Esophagus squamous epithelium (tissue), 5 donors: ENCODE results near the gene TXNDC11. TPM values are rescaled to one million over a fixed set of nuclear protein-coding genes. Genes with fewer than 3 reads are reported as not detected.

Experiments used
- DNase-seq: peaks from one replicate; lab custom pipeline; 2025; lab: John Stamatoyannopoulos, UW
- H3K27ac ChIP-seq, 4 donors: fragments of 200-600 bp; sonication (generic); one replicate each; pipeline ENCODE4 v1.5.1; 2016 to 2019; ENCODE audit warnings: mild to moderate bottlenecking in 1 of 4
- H3K27me3 ChIP-seq, 4 donors: fragments of 200-600 bp; sonication (generic); 1 replicate in 3 of 4; 2 replicates in 1 of 4; pipeline versions ENCODE4 v1.5.1 to v1.6.0; 2017 to 2021; ENCODE audit warnings: antibody characterized with exemption in 1 of 4
- H3K36me3 ChIP-seq, 3 donors: fragments of 200-600 bp; sonication (generic); one replicate each; pipeline ENCODE4 v1.5.1; 2016 to 2019
- H3K4me1 ChIP-seq, 3 donors: fragments of 200-600 bp; sonication (generic); one replicate each; pipeline ENCODE4 v1.5.1; 2017 to 2019
- H3K4me3 ChIP-seq, 4 donors: fragments of 200-600 bp; sonication (generic); 1 replicate in 3 of 4; 2 replicates in 1 of 4; pipeline ENCODE4 v1.5.1; 2016 to 2019; ENCODE audit warnings: mild to moderate bottlenecking in 2 of 4, moderate library complexity in 1 of 4
- H3K9me3 ChIP-seq, 3 donors: fragments of 200-600 bp; sonication (generic); one replicate each; pipeline ENCODE4 v1.5.1; 2016 to 2019
- POLR2A ChIP-seq, 4 donors: fragments of 450-650 bp; IDR thresholded peaks; one replicate each; pipeline ENCODE4 v1.6.1; 2017; ENCODE audit warnings: antibody characterized with exemption in 4 of 4, mild to moderate bottlenecking in 4 of 4, moderate library complexity in 3 of 4
- WGBS, 2 donors: methylation state at CpG; one replicate each; pipeline ENCODE4 v1.1.5; 2018; 5-methylcytosine and 5-hydroxymethylcytosine counted together
- intact Hi-C: fragments of 100-400 bp; cut with DNase I; formaldehyde crosslinking; loops from one replicate; pipeline ENCODE4 v1.15.0; 2022
- total RNA-seq, 4 donors: library from RNA; depleted of rRNA; stranded (reverse); fragments of >200 nt; gene quantifications; one replicate each; pipeline ENCODE4 v1.1.0, GENCODE V29; 2016
- TF ChIP-seq, protein P1 (sequence below), 6 experiments: fragments of 450-650 bp in 4 of 6; fragments of 200-600 bp in 2 of 6; sonication (generic) in 2 of 6; IDR thresholded peaks; one replicate each; pipeline ENCODE4 v1.5.1; 2016 to 2019; ENCODE audit warnings: antibody characterized with exemption in 6 of 6, mild to moderate bottlenecking in 4 of 6, moderate library complexity in 4 of 6
- donor health status: DM: yes; HTN: yes; CAD: no.

The TXNDC11 gene
- total RNA-seq, 4 donors from 2014 or later = 26.0 to 39.1 (median 35.9) TPM

DNA sequence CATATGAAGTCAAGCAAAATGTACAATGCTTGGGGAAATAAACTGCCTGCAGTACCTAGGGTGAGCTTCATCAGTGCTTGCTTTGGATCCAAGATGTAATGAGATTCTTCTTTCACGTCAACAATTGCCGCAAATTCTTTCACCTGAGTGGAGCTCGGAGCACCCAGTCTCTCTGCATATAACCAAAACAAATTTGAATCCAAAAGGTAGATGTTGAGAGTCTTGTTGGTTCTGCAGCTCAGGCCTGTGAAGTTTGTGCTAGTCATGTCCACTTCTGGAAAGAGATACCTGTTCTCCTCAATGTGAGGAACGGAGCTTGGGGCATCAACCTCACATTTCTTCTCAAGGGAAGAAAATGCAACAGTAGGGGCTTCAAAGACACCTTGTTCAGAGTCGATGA lies 51.4 kb downstream of the TXNDC11 start:
- Histone ChIP-seq H3K36me3 (peaks cover 9 to 92% (median 27%) of the 10 kb centered on the region in 3 donors), H3K27me3 (no peaks in the 10 kb centered on the region), H3K27ac (no peak overlapping the region), H3K4me1 (peaks cover 0 to 23% (median 6%) of the 10 kb centered on the region in 3 donors), H3K9me3 (no peaks in the 10 kb centered on the region), H3K4me3 (no peak overlapping the region)
- intact Hi-C loops = no loop called here
- TF ChIP-seq, protein P1, sequence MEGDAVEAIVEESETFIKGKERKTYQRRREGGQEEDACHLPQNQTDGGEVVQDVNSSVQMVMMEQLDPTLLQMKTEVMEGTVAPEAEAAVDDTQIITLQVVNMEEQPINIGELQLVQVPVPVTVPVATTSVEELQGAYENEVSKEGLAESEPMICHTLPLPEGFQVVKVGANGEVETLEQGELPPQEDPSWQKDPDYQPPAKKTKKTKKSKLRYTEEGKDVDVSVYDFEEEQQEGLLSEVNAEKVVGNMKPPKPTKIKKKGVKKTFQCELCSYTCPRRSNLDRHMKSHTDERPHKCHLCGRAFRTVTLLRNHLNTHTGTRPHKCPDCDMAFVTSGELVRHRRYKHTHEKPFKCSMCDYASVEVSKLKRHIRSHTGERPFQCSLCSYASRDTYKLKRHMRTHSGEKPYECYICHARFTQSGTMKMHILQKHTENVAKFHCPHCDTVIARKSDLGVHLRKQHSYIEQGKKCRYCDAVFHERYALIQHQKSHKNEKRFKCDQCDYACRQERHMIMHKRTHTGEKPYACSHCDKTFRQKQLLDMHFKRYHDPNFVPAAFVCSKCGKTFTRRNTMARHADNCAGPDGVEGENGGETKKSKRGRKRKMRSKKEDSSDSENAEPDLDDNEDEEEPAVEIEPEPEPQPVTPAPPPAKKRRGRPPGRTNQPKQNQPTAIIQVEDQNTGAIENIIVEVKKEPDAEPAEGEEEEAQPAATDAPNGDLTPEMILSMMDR (IDR thresholded peaks at IDR 0.05) = no peak
- TF ChIP-seq POLR2A (IDR thresholded peaks at IDR 0.05) = no peak
- WGBS, 2 donors = 93 to 100% methylated on average over 5 of the region's 5 CpGs
- no peak for DNase-seq

DNA sequence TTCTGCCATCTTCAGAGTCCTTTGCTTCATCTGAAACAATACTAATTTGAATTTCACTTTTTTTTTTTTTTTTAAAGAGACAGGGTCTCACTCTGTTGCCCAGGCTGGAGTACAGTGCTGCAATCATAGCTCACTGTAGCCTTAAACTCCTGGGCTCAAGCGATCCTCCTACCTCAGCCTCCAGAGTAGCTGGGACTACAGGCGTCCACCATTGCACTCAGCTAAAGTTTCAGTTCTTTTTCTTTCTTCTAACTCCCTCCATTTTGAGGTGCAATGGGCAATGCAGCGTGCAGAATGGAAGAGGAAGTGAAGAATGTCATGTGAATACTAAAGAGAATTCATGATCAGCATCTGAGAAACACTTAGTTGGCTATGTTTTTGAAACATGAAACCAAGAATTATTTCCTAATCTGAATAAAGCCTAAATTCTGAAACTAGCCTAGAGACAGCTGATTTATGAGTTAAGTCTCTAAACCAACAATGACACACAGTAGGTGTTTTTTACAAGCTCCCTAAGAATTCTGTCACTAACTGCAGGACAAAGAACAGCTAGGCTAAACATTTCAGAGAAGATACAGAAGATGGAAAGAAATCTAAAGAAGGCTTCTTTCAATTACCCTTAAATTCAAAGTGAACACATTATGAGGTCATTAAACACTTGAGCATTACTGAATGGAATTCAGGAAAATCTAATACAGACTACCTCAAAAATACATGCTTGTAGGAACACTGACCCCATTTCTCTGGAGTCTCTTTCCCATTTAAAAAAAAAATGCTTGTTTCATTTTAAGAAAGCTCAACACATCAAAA lies 53.4 kb downstream of the TXNDC11 start:
- Histone ChIP-seq H3K4me3 (no peak overlapping the region), H3K36me3 (peaks cover 9 to 92% (median 24%) of the 10 kb centered on the region in 3 donors), H3K27me3 (no peaks in the 10 kb centered on the region), H3K9me3 (no peaks in the 10 kb centered on the region), H3K27ac (peak overlapping the region in 2 of 4 donors; percentile 35 to 40), H3K4me1 (peaks cover 0 to 28% (median 6%) of the 10 kb centered on the region in 3 donors)
- no peak for DNase-seq
- 39 to 71% methylated on average over 3 of the region's 3 CpGs for WGBS, 2 donors
- no peak for TF ChIP-seq POLR2A (IDR thresholded peaks at IDR 0.05)
- TF ChIP-seq, protein P1 (IDR thresholded peaks at IDR 0.05) = no peak
- intact Hi-C loops = no loop called here

DNA sequence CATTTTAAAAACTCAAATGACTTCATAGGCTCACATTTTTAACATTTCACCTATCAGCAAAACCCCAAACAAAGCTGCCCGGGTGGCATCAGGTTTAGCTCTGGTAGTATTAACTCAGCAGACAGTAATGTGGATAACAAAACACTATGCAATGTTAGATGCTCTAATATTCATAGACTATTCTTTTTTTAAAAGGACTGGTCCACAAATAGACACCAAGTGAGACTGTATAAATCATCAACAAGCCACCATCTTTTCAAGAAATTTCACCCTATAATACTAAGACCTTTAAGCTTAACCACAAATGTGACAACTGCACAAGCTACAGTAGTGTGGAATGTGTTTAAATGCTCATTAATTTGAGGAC lies 54.2 kb downstream of the TXNDC11 start:
- Histone ChIP-seq H3K4me3 (no peak overlapping the region), H3K27ac (no peak overlapping the region), H3K4me1 (peaks cover 0 to 28% (median 6%) of the 10 kb centered on the region in 3 donors), H3K27me3 (no peaks in the 10 kb centered on the region), H3K36me3 (peaks cover 9 to 92% (median 24%) of the 10 kb centered on the region in 3 donors), H3K9me3 (no peaks in the 10 kb centered on the region)
- DNase-seq = no peak
- WGBS, 2 donors = 75 to 84% methylated on average over 1 of the region's 1 CpG
- intact Hi-C loops = no loop called here
- TF ChIP-seq, protein P1 (IDR thresholded peaks at IDR 0.05) = no peak
- no peak for TF ChIP-seq POLR2A (IDR thresholded peaks at IDR 0.05)

DNA sequence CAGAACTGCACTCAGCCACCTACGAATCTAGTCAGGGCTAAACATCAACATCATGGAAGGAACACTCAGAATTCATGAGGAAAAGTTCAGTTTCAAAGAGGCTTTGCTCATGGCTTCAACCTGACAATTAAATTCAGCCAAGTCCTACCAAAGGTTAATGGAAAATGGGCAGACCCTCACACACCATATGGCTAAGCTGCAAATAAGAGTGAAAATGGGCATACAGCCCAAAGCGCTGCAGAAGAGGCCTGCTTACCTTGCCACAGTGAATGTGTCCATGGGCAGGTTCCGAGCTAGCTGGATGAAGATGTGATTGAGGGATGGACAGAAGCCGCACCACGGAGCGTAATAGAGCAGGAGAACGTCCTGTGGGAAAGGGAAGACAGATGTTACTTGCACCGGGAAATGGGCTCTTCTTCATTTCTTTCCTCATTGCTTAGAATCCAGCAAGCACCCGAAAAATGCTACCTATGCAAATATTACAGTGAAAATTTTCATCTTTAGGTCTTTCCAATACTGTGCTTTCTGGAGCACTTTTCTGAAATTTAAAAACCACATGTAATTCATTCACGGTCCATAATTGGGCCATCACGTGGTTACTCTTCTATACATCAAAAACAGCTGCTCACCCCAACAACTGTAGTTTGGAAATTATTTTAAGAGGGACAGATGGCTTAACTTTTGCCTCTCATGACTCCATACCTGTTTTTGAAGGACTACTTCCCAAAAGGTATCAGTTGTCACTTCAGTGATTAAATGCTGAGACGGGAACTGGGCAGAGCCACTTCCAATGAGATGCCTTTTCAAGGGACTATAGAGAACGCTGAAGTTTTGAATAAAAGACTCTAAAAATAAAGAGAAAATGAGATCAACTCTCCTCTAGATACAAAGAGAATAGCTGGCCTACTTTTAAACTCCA lies 54.8 kb downstream of the TXNDC11 start:
- H3K9me3 ChIP-seq = no peaks in the 10 kb centered on the region
- H3K4me1 ChIP-seq = peaks cover 0 to 32% (median 6%) of the 10 kb centered on the region in 3 donors

More for the DNA sequence above, 54.8 kb downstream of the TXNDC11 start:
- peak overlapping the region in 1 of 4 donors; percentile 16 for H3K27ac ChIP-seq
- WGBS, 2 donors = 89 to 91% methylated on average over 12 to 13 of the region's 13 CpGs
- peaks cover 7 to 92% (median 23%) of the 10 kb centered on the region in 3 donors for H3K36me3 ChIP-seq
- H3K4me3 ChIP-seq = no peak overlapping the region
- intact Hi-C loops = no loop called here
- H3K27me3 ChIP-seq = no peaks in the 10 kb centered on the region
- DNase-seq = no peak
- TF ChIP-seq, protein P1 (IDR thresholded peaks at IDR 0.05) = no peak
- TF ChIP-seq POLR2A (IDR thresholded peaks at IDR 0.05) = no peak
